DMS53 treated with DMSO at 0.1 percent for 48 hours (cell line): Measurements from ENCODE around the gene FOXRED1.

ENCODE experiments used
- DNase-seq: peaks from one replicate; lab custom pipeline; 2025; ENCODE audit not compliant: unreplicated experiment; lab: John Stamatoyannopoulos, UW

FOXRED1 gene

DNA sequence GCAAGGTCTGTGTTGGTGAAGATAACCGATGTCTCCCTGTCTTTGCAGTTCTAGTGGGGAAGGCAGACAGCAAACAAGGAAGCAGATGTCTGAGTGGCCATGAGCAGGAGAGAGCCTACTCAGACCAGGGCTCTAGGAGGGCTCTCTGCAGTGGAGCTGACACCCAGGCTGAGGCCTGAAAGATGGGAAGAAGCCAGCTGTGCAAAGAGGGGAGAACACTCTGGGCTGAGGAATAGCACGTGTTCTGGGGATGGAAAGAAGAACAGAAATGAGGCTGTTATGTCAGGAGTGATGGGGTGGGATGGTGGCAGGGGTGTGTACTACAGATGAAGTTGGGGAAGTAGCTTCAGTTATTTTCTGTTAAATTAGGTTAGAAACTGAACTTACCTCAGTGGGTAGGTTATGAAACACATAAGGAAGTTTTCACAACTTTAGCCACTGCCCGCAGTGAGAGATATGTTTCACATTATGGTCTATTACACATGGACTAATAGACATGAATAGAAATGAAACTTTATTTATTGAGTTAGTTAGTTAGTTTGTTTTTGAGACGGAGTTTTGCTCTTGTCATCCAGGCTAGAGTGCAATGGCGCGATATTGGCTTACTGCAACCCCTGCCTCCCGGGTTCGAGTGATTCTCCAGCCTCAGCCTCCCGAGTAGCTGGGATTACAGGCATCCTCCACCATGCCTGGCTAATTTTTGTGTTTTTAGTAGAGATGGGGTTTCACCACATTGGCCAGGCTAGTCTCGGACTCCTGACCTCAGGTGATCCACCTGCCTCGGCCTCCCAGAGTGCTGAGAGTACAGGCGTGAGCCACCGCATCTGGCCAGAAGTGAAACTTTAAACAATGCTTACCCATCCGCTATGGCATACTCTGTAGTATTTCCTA is 42.7 kb downstream of the FOXRED1 start:
- no peak for DNase-seq

DNA sequence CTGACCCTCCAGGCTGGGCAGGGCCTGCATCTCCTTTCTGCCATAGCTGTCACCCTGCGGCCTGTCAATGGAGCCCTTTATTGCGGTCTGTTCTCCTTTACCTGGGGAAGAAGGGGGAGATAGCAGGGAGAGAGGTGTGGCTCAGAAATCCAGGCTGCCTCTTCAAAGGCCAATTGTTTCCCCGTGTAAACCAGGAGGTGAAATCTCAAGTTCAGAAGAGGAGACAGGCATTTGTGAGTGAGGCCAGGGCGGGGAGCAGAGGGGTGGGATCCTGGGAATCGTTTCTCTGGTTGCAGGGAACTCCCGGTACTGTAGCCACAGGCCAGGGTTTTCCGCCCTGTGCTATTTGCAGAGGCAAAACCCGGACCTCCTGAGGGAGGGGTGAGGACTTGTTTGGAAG is 44.0 kb downstream of the FOXRED1 start:
- DNase-seq = no peak

DNA sequence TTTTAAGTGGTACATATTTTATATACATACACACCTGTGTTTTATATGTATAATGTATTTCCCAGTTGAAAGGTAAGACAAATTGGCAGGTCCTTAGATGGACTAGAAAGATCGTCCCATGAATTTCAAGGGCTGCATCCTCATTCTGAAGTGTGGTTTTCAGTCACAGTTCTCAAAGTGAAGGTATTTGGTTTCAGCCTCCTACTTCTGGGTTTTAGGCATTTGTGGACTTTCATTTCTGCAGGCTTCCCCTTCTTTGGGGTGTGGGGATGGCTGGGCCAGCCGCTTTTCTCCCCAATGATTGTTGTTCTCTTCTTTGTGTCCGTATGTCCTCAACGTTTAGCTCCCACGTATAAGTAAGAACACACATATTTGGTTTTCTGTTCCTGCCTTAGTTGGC is 44.9 kb downstream of the FOXRED1 start:
- no peak for DNase-seq

DNA sequence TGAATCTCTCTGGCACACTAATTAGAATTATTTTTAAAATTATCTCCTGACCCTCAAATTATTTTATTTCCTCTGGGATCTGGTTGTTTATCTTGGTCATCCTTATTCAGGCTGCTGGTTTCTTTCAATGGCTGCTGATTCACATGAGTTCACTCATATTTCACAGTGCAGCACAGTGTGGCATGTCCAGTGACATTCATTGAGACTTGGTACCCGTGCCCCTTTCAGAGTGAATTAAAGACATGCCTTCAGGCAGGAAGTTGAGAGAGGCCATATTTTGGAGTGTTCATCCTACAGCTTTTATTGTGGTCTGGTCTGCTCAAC is 48.4 kb downstream of the FOXRED1 start:
- no peak for DNase-seq

GRCh38 chr11:126317756-126318573 is 49.0 kb downstream of the FOXRED1 start:
- no peak for DNase-seq

- no peak for DNase-seq
Measured at GRCh38 chr11:126318574-126319373, 49.8 kb downstream of the FOXRED1 start.

- no peak for DNase-seq
Measured at GRCh38 chr11:126319374-126319740, 50.4 kb downstream of the FOXRED1 start.

GRCh38 chr11:126322996-126323395 is 54.0 kb downstream of the FOXRED1 start:
- no peak for DNase-seq

- DNase-seq = no peak
Measured at GRCh38 chr11:126327281-126328000, 58.5 kb downstream of the FOXRED1 start.
